AG09309 (cell line): ENCODE results near the gene PSKH1.

Experiments used
- DNase-seq: peaks from one replicate; pipeline ENCODE4 v3.0.0-alpha.2; 2010; ENCODE audit warnings: low read depth
- H3K4me3 ChIP-seq: 2 replicates; pipeline ENCODE4 v1.5.1; 2011; ENCODE audit warnings: mild to moderate bottlenecking, low read depth, low read length, moderate library complexity; ENCODE audit not compliant: control insufficient read depth
- TF ChIP-seq, protein P1 (sequence below): IDR thresholded peaks from 2 replicates; pipeline ENCODE4 v1.5.1; 2011; ENCODE audit warnings: mild to moderate bottlenecking, low read depth, low read length, inconsistent platforms; ENCODE audit not compliant: insufficient read depth, control insufficient read depth; ENCODE audit errors: missing control alignments

Gene PSKH1

GRCh38 chr16:67928561-67929364 lies 35.7 kb downstream of the PSKH1 start:
- no peak overlapping the region for H3K4me3 ChIP-seq
- TF ChIP-seq, protein P1, sequence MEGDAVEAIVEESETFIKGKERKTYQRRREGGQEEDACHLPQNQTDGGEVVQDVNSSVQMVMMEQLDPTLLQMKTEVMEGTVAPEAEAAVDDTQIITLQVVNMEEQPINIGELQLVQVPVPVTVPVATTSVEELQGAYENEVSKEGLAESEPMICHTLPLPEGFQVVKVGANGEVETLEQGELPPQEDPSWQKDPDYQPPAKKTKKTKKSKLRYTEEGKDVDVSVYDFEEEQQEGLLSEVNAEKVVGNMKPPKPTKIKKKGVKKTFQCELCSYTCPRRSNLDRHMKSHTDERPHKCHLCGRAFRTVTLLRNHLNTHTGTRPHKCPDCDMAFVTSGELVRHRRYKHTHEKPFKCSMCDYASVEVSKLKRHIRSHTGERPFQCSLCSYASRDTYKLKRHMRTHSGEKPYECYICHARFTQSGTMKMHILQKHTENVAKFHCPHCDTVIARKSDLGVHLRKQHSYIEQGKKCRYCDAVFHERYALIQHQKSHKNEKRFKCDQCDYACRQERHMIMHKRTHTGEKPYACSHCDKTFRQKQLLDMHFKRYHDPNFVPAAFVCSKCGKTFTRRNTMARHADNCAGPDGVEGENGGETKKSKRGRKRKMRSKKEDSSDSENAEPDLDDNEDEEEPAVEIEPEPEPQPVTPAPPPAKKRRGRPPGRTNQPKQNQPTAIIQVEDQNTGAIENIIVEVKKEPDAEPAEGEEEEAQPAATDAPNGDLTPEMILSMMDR = peak; percentile 95
- DNase-seq = no peak

DNA sequence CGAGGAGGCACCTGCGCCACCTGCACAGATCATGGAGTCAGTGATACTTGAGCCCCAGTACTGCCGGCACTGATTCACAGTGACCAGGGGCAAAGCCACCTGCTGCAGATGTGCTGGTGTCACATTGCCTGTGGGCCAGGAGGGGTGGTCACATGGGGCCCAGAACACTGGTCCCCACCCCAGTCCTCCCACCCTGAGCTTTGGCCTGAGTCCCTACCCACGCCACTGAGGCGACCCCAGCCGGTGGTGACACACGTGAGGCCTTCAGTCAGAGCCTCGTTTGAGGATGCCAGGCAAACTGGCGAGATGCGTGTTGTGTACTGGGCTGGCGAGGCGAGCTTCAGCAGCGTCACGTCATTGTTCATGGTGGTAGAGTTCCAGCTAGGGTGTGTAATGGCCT lies 37.1 kb downstream of the PSKH1 start:
- H3K4me3 ChIP-seq = no peak overlapping the region
- TF ChIP-seq, protein P1 = no peak
- DNase-seq = no peak

- TF ChIP-seq, protein P1 = no peak
- H3K4me3 ChIP-seq = no peak overlapping the region
- no peak for DNase-seq
These were observed 37.7 kb downstream of the PSKH1 start for GRCh38 chr16:67930678-67931211.

GRCh38 chr16:67931712-67932461 lies 38.8 kb downstream of the PSKH1 start, which contains the start of gene CTRL:
TSS of gene CTRL (minus strand) at chr16:67931862. CDS start at chr16:67931852, 10 bp downstream.
- TF ChIP-seq, protein P1 = peak; percentile 12
- no peak within 1 kb of the TSS for H3K4me3 ChIP-seq
- no peak for DNase-seq

GRCh38 chr16:67932462-67932840 lies 39.4 kb downstream of the PSKH1 start:
- no peak overlapping the region for H3K4me3 ChIP-seq
- DNase-seq = no peak
- TF ChIP-seq, protein P1 = no peak

- TF ChIP-seq, protein P1 = no peak
- no peak overlapping the region for H3K4me3 ChIP-seq
- DNase-seq = no peak
These were observed 40.8 kb downstream of the PSKH1 start for GRCh38 chr16:67933805-67934204.
